ENCODE measurements around the gene PNPLA2.
A peak's percentile ranks its signal among the peaks of the same experiment; 100 is the strongest.

The PNPLA2 gene

DNA sequence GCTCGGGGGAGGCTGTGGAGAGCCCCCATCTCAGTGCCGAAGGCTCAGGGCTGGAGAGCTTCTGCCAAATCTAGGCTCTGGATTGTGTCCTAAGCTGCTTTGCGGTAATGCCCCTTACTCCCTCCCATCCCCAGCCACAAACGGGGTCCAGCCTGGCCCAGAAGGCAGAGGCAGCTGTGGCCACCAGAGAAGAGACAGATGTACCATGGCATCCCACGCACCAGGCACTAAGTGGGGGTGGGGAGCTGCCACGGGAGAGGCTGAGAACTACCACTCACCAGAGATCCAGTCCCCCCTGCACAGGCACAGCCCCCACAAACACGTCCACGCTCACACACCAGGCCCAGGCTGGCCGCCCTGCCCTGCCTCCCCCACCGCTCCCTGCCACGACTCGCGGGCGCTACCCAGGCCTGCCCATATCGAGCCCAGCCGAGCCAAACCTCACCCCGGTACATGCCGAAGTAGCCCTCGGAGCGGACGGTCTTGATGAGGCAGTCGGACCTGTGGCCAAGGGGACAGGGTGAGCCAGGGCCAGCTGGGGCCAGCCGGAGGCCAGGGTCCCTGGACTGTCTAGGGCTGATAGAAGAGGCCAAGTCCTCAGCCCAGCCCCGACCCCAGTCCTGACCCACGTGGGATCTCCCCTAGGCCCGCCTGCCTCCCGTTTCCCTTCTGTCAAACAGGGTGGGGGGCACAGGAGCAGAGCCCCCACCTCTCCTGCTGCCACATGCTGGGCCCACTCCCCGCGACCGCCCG lies 24.5 kb upstream of the PNPLA2 start:
- no peak overlapping the region for H3K27ac ChIP-seq

DNA sequence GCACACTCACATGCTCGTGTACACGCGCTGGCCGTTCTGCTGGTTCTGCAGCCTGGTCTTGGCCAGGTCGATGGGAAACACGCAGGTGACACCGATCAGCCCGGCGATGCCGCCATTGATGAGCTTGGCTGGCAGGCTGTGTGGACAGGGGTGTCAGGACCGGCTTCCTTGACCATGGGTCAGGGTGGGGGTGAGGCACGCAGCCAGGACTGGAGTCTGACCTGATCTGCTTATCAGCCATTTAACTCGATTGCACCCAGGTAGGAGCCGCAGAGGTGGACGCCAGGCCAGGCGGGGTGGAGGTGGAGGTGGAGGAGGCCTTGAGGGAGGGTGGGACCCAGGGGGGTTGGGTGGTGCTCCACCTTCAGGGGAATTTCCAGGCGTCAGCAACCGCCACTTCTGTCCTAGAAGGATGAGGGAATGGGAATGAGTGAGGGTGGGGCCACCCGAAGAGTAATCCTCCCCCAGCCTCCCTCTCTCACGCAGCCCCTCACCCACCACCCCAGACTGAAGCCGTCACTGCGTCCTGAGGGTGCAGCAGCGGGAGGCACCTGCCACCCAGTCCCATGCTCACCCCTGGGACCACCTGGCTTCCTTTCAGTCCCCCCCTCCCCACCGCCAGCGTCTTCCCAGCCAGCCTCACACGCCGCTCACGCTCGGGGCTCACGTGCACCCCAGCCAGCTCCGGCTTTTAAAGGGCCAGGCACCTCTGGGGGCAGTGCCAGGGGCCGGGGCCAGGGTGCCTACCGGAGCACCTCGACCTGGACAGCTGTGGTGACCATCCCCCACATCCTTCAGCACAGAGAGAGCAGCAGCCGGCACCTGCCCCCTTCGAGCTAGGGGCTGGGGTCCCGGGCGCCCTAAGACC lies 23.7 kb upstream of the PNPLA2 start:
- H3K27ac ChIP-seq, result no peak overlapping the region
- TF ChIP-seq, protein P1, sequence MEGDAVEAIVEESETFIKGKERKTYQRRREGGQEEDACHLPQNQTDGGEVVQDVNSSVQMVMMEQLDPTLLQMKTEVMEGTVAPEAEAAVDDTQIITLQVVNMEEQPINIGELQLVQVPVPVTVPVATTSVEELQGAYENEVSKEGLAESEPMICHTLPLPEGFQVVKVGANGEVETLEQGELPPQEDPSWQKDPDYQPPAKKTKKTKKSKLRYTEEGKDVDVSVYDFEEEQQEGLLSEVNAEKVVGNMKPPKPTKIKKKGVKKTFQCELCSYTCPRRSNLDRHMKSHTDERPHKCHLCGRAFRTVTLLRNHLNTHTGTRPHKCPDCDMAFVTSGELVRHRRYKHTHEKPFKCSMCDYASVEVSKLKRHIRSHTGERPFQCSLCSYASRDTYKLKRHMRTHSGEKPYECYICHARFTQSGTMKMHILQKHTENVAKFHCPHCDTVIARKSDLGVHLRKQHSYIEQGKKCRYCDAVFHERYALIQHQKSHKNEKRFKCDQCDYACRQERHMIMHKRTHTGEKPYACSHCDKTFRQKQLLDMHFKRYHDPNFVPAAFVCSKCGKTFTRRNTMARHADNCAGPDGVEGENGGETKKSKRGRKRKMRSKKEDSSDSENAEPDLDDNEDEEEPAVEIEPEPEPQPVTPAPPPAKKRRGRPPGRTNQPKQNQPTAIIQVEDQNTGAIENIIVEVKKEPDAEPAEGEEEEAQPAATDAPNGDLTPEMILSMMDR (IDR thresholded peaks at IDR 0.05), result no peak
- TF ChIP-seq ZFX (IDR thresholded peaks at IDR 0.05; ENCODE audit: borderline replicate concordance), result no peak

More for the DNA sequence above, 24.5 kb upstream of the PNPLA2 start:
- TF ChIP-seq, protein P1 (IDR thresholded peaks at IDR 0.05), result no peak
- no peak for TF ChIP-seq ZFX (IDR thresholded peaks at IDR 0.05; ENCODE audit: borderline replicate concordance)

DNA sequence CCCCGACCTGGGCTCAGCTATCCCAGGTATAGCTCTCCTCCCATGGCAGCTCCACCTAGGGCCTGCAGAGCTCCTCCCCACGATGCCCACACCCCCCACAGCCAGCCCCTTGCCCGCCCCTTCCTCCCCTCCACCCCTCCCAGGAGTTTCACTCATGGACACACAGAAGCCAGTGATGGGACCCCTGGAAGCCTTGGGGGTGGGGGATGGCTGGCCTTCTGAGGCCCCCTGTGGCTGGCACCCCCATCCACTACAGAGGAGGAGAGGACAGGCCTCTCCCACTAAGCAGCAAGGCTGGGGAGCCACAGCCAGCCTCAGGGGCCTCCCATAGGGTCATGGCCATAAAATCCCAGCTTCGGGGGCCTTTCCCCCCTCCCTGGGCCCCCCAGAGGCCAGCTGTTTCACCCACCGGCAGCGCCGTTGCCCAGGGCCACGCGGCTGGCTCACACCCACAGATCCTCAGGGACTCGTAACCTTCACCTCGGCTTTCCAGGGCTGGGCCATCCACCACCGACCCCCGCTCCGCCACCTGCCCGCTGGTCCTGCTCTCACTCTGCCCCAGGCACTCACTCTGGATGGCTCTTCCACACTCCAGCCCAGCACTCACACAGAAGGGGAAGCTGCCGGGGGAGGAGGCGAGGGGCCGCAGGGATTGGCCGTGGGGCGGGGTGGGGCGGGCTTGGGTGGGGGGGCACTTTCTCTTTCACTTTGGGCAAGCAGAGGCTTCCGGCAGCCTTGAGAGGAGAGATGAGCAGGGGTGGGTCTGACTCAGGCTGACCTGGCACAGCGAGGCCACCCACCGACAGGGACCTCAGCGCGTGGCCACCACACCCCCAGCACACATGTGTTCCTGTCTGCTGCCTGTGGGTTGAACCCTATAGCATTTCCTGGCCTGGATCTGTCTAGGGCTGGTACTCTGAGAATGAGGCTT lies 22.8 kb upstream of the PNPLA2 start:
- TF ChIP-seq, protein P1 (IDR thresholded peaks at IDR 0.05), result no peak
- peak overlapping the region; percentile 82 for H3K27ac ChIP-seq

DNA sequence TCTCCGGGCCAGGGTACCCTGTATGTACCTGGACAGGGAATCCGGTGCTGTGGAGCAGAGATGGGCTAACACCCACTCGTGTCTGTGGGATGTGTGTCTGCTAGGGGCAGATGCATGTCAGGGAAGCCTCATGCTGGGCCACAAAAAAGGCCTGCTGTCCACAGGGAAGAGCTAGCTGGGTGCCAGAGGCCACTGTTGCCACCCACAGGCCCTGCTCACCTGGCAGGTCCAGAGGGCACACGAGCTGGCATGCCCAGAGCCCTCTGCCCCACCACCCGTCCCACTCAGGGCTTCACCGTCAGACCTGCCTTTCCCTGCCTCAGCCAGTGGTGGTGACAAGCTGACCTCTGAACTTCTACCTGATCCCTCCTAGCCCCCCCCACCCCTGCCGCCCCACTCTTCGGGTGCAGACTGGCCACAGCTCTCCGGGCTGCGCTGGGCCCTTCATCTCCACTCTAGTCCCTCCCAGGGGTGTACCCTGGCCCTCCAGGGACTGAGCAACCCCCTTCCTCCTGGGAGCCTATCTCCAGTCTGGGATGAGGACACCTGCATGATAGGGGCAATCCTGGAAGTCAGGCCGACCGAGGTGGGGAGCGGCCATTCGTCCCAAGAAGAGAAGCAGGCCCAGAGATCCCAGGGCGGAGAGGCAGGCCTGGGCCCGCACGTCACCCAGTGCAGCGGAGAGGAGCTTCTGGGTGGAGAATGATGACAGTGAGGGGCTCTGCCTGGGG lies 22.0 kb upstream of the PNPLA2 start:
- peak overlapping the region; percentile 82 for H3K27ac ChIP-seq
- TF ChIP-seq ZFX (IDR thresholded peaks at IDR 0.05; ENCODE audit: borderline replicate concordance), result no peak
- TF ChIP-seq, protein P1 (IDR thresholded peaks at IDR 0.05), result no peak

DNA sequence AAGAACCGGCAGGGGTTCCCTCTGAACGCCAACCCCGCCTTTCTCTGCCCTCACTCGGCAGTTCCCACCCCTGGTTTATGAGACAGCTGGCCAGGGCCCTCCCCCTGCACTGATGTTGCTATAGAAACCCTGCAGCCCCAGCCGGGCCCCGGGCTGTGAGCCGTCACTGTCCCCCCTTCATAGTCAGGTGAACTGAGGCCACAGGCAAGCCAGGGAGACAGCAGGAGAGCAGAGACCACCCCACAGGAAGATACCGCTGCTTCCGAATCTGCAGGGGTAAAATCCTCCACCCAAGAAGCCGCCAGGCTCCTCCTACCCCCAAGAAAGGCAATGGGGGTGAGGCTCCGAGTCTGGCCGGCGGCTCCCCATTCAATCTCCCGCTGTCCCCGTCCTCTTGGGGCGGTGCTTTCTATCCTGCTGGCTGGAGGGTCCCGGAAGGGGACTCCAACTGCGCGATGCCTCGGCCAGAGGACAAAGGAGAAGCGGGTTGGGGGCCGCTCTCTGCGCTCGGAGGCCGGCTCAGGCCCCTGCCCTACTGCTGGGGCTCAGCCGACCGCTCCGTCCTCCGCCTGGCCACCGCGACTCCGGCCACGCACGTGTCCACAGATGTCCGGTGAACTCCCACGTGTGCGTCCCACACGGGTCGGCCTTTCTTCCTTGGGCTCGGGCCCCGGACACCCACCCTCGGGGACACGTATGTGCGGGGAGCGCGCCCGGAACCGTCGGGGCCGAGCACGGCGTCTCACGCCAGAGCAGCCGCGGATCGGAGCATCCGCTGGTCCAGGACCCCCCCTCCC lies 21.2 kb upstream of the PNPLA2 start:
- peak overlapping the region; percentile 82 for H3K27ac ChIP-seq
- TF ChIP-seq ZFX (IDR thresholded peaks at IDR 0.05; ENCODE audit: borderline replicate concordance), result no peak
- TF ChIP-seq, protein P1 (IDR thresholded peaks at IDR 0.05), result no peak
